HK-2 (cell line): Measurements from ENCODE around the gene ALMS1.
"Not testable (repeated sequence)": the region's sequence is repeated elsewhere in the genome, so short reads cannot be mapped to it uniquely, and the experiment has no call there.

Source experiments
- DNase-seq: peaks from one replicate; pipeline ENCODE4 v3.0.0-alpha.2; 2018; ENCODE audit not compliant: unreplicated experiment

ALMS1 gene

GRCh38 chr2:73614105-73614504 lies 228.5 kb downstream of the ALMS1 start:
- no peak for DNase-seq

- no peak for DNase-seq
These were observed 229.4 kb downstream of the ALMS1 start for GRCh38 chr2:73614997-73615396.

- DNase-seq, result not testable (repeated sequence)
These were observed 234.3 kb downstream of the ALMS1 start for GRCh38 chr2:73619925-73620324.

GRCh38 chr2:73624036-73624435 lies 238.4 kb downstream of the ALMS1 start:
- DNase-seq, result not testable (repeated sequence)

- DNase-seq, result not testable (repeated sequence)
These were observed 239.0 kb downstream of the ALMS1 start for GRCh38 chr2:73624625-73625024.

- DNase-seq, result not testable (repeated sequence)
These were observed 240.6 kb downstream of the ALMS1 start for GRCh38 chr2:73626237-73626636.

- not testable (repeated sequence) for DNase-seq
These were observed 242.9 kb downstream of the ALMS1 start for GRCh38 chr2:73628493-73628892.

GRCh38 chr2:73630662-73631266 lies 245.1 kb downstream of the ALMS1 start:
- not testable (repeated sequence) for DNase-seq

- DNase-seq, result not testable (repeated sequence)
These were observed 251.3 kb downstream of the ALMS1 start for GRCh38 chr2:73636977-73637376.

- no peak for DNase-seq
These were observed 252.8 kb downstream of the ALMS1 start for GRCh38 chr2:73638429-73638828.

GRCh38 chr2:73640511-73640911 lies 254.9 kb downstream of the ALMS1 start:
- DNase-seq, result no peak

GRCh38 chr2:73640946-73641766 lies 255.5 kb downstream of the ALMS1 start:
- no peak for DNase-seq

- no peak for DNase-seq
These were observed 256.1 kb downstream of the ALMS1 start for GRCh38 chr2:73641767-73642062.

- DNase-seq, result peak; percentile 27
These were observed 256.8 kb downstream of the ALMS1 start, which contains the start of gene NAT8 for GRCh38 chr2:73642338-73643018. Gene NAT8, minus strand, starts transcription at chr2:73642422. Its CDS starts 794 bp downstream, at chr2:73641628.

- not testable (repeated sequence) for DNase-seq
These were observed 262.1 kb downstream of the ALMS1 start for GRCh38 chr2:73647690-73648089.

- DNase-seq, result no peak
These were observed 266.1 kb downstream of the ALMS1 start for GRCh38 chr2:73651591-73652230.

GRCh38 chr2:73652348-73652747 lies 266.7 kb downstream of the ALMS1 start:
- no peak for DNase-seq

- no peak for DNase-seq
These were observed 268.5 kb downstream of the ALMS1 start for GRCh38 chr2:73654175-73654574.
